GM12872 (cell line): ENCODE data around the gene ARID5B.

ENCODE experiments used
- CTCF ChIP-seq: IDR thresholded peaks from 3 replicates; pipeline ENCODE4 v1.5.1; 2011; ENCODE audit warnings: low read depth, mild to moderate bottlenecking, low read length, moderate library complexity; ENCODE audit not compliant: insufficient read depth

Gene ARID5B

GRCh38 chr10:61899069-61899531 is 2.4 kb upstream of the ARID5B start:
- TF ChIP-seq CTCF = no peak

- TF ChIP-seq CTCF = no peak
These were observed 1.9 kb upstream of the ARID5B start for GRCh38 chr10:61899663-61899996.

GRCh38 chr10:61899997-61900828 is 1.3 kb upstream of the ARID5B start:
- TF ChIP-seq CTCF = no peak

- no peak for TF ChIP-seq CTCF
These were observed 438 bp downstream of the ARID5B start for GRCh38 chr10:61901829-61902444.

GRCh38 chr10:61902445-61903220 is 1.1 kb downstream of the ARID5B start:
- TF ChIP-seq CTCF = peak; percentile 28; the same call in 2 of the 3 replicates

GRCh38 chr10:61903221-61903927 is 1.9 kb downstream of the ARID5B start:
- TF ChIP-seq CTCF = peak; percentile 21; the same call in 2 of the 3 replicates
